ENCODE results near the gene LRP3.

The LRP3 gene

DNA sequence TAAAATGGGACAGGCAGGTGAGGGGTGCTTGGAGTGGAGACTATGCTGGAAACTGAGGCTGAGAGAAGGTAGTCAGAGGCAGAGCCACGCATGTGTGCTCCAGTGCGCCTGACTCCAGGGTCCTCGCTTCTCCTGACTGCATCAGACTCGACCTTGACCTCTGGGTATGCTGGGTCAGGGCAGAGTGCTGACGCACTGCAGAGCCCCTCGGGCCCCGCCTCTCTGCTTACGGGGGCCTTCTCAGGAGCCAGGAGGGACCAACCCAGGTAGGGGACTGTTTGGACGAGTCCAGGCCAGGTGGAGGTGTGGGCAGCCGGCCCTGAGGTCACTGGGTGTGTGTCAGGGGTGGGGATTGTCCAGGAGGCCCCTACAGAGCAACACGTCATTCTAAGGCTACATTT is 54.4 kb downstream of the LRP3 start:
- H3K36me3 ChIP-seq (ENCODE audit: control insufficient read depth in 2 of 2, insufficient read depth in 2 of 2, low read length in 2 of 2): no peaks in the 10 kb centered on the region
- H3K9me3 ChIP-seq (ENCODE audit: control insufficient read depth in 2 of 2, low read length in 2 of 2): peaks cover 2% of the 10 kb centered on the region in 2 donors
- no peak overlapping the region for H3K4me3 ChIP-seq (ENCODE audit: low read length in 2 of 2)
- no peak overlapping the region for H3K9ac ChIP-seq (ENCODE audit: low read length in 2 of 2)
- no peaks in the 10 kb centered on the region for H3K4me1 ChIP-seq (ENCODE audit: control insufficient read depth, insufficient read depth, low read length)
- peaks cover 2 to 5% of the 10 kb centered on the region in 2 donors for H3K27me3 ChIP-seq (ENCODE audit: control insufficient read depth in 1 of 2, insufficient read depth in 2 of 2, low read length in 2 of 2)
- no peak overlapping the region for H3K27ac ChIP-seq (ENCODE audit: low read length)

DNA sequence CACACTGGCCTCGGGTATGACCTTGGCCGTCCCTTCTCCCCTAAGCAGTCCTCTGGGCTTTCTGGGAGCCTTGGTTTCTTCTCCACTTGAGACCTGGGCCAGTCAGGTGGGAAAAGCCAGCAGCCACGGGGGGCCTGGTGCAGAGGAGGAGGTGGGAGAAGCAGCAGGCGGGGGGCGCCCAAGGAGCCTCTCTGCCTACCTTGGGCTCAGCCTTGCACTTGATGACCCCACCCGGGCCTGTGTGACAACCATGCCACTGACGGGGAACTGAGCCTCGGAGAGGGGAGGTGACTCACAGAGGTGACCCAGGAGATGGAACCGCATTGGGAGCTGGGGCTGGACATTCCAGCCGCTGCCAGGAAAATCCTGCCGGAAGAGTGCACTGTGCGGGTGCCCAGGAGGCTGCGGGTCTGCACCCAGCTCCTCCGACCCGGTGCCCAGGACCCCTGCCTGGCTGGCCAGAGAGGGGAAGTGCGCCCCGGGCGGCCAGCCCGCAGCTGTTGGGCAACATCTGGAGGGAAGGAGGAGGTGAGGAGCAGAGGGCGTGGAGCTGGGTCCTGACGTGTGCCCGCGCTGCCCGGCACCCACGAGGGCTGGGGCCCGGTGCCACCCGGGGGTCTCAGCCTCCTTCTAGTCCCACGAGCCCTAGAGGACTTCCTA is 55.0 kb downstream of the LRP3 start:
- Histone ChIP-seq H3K9me3 (ENCODE audit: control insufficient read depth in 2 of 2, low read length in 2 of 2) (peaks cover 2% of the 10 kb centered on the region in 2 donors), H3K36me3 (ENCODE audit: control insufficient read depth in 2 of 2, insufficient read depth in 2 of 2, low read length in 2 of 2) (no peaks in the 10 kb centered on the region), H3K27me3 (ENCODE audit: control insufficient read depth in 1 of 2, insufficient read depth in 2 of 2, low read length in 2 of 2) (peaks cover 2 to 11% of the 10 kb centered on the region in 2 donors), H3K4me1 (ENCODE audit: control insufficient read depth, insufficient read depth, low read length) (no peaks in the 10 kb centered on the region), H3K9ac (ENCODE audit: low read length in 2 of 2) (no peak overlapping the region), H3K4me3 (ENCODE audit: low read length in 2 of 2) (no peak overlapping the region), H3K27ac (ENCODE audit: low read length) (no peak overlapping the region)

DNA sequence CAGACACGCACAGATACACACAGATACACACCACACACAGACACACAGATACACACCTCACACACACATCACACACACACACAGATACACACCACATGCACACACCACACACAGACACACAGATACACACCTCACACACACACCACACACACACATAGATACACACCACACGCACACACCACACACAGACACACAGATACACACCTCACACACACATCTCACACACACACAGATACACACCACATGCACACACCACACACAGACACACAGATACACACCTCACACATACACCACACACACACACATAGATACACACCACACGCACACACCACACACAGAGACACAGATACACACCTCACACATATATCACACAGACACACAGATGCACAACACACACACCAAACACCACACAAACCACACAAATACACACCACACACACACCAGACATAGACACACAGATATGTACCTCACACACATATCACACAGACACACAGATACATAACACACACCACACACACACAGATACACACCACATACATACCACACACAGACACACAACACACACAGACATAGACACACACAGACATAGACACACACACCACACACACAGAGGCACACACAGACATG is 55.7 kb downstream of the LRP3 start:
- H3K4me1 ChIP-seq (ENCODE audit: control insufficient read depth, insufficient read depth, low read length): no peaks in the 10 kb centered on the region
- no peak overlapping the region for H3K27ac ChIP-seq (ENCODE audit: low read length)
- H3K36me3 ChIP-seq (ENCODE audit: control insufficient read depth in 2 of 2, insufficient read depth in 2 of 2, low read length in 2 of 2): no peaks in the 10 kb centered on the region
- peaks cover 2 to 17% of the 10 kb centered on the region in 2 donors for H3K27me3 ChIP-seq (ENCODE audit: control insufficient read depth in 1 of 2, insufficient read depth in 2 of 2, low read length in 2 of 2)
- peaks cover 2% of the 10 kb centered on the region in 2 donors for H3K9me3 ChIP-seq (ENCODE audit: control insufficient read depth in 2 of 2, low read length in 2 of 2)
- no peak overlapping the region for H3K4me3 ChIP-seq (ENCODE audit: low read length in 2 of 2)
- H3K9ac ChIP-seq (ENCODE audit: low read length in 2 of 2): no peak overlapping the region

DNA sequence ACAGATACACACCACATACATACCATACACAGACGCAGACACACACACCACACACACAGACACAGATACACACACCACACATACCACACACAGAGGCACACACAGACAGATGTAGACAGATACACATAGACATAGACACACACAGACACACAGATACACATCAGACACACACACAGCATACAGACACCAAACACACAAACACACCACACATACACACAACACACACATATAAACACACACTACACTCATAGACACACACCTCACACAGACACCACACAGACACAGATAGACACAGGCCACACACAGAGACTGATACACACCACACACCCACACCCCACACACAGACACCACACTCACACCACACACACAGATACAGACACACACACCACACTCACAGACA is 56.4 kb downstream of the LRP3 start:
- Histone ChIP-seq H3K36me3 (ENCODE audit: control insufficient read depth in 2 of 2, insufficient read depth in 2 of 2, low read length in 2 of 2) (no peaks in the 10 kb centered on the region), H3K27ac (ENCODE audit: low read length) (no peak overlapping the region), H3K9ac (ENCODE audit: low read length in 2 of 2) (no peak overlapping the region), H3K27me3 (ENCODE audit: control insufficient read depth in 1 of 2, insufficient read depth in 2 of 2, low read length in 2 of 2) (peaks cover 2 to 20% of the 10 kb centered on the region in 2 donors), H3K9me3 (ENCODE audit: control insufficient read depth in 2 of 2, low read length in 2 of 2) (peaks cover 2% of the 10 kb centered on the region in 2 donors), H3K4me1 (ENCODE audit: control insufficient read depth, insufficient read depth, low read length) (no peaks in the 10 kb centered on the region), H3K4me3 (ENCODE audit: low read length in 2 of 2) (no peak overlapping the region)

DNA sequence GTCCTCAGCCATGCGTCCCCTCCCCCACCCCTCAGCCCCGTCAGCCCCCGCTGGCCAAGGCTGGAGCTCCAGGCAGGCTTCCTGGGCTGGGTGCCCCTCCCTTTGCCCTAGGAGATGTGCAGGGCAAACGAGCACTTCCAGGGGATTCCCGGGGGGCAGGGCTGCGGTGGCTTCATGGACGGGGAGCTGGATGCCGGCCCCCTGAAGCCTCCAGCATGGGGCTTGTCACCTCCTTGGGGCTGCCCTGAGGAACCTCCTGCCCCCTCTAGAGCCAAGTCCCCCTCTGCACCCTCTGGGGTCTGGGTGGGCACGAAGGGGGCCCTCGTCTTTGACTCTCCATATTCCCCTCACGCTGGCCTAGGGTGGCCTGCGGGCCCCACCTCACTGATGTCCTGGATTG is 56.9 kb downstream of the LRP3 start:
- H3K9ac ChIP-seq (ENCODE audit: low read length in 2 of 2): no peak overlapping the region
- no peaks in the 10 kb centered on the region for H3K9me3 ChIP-seq (ENCODE audit: control insufficient read depth in 2 of 2, low read length in 2 of 2)
- H3K27ac ChIP-seq (ENCODE audit: low read length): no peak overlapping the region
- no peak overlapping the region for H3K4me3 ChIP-seq (ENCODE audit: low read length in 2 of 2)
- peaks cover 2 to 20% of the 10 kb centered on the region in 2 donors for H3K27me3 ChIP-seq (ENCODE audit: control insufficient read depth in 1 of 2, insufficient read depth in 2 of 2, low read length in 2 of 2)
- no peaks in the 10 kb centered on the region for H3K36me3 ChIP-seq (ENCODE audit: control insufficient read depth in 2 of 2, insufficient read depth in 2 of 2, low read length in 2 of 2)
- H3K4me1 ChIP-seq (ENCODE audit: control insufficient read depth, insufficient read depth, low read length): no peaks in the 10 kb centered on the region

DNA sequence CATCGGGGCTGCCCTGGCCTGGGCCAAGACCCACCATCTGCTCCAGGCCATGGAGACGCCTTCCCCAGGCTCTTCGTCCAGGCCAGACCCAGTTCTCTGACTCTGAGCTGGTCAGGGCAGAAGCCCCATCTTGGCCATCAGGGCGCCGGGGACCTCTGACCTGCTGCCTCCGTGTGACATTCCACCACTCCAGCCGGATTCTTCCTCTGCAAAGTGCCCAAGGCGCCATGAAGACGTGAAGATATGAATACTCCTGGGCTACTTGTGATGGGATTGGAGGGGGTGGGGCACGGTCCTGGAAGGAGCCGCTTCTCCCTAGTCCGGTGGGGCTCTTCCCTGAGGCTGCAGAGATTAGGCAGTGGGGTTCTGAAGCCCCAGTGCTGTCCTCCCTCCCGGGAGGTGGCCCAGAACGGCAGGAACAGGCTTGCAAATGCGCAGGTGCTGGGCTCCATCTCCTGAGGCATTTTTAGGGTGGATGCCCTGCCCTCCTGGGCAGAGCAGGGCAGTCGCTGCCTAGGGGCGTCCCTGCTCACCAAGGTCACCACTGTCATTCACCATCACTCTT is 57.5 kb downstream of the LRP3 start:
- no peaks in the 10 kb centered on the region for H3K9me3 ChIP-seq (ENCODE audit: control insufficient read depth in 2 of 2, low read length in 2 of 2)
- H3K36me3 ChIP-seq (ENCODE audit: control insufficient read depth in 2 of 2, insufficient read depth in 2 of 2, low read length in 2 of 2): no peaks in the 10 kb centered on the region
- H3K27ac ChIP-seq (ENCODE audit: low read length): no peak overlapping the region
- peaks cover 2 to 20% of the 10 kb centered on the region in 2 donors for H3K27me3 ChIP-seq (ENCODE audit: control insufficient read depth in 1 of 2, insufficient read depth in 2 of 2, low read length in 2 of 2)
- H3K4me3 ChIP-seq (ENCODE audit: low read length in 2 of 2): no peak overlapping the region
- no peak overlapping the region for H3K9ac ChIP-seq (ENCODE audit: low read length in 2 of 2)
- no peaks in the 10 kb centered on the region for H3K4me1 ChIP-seq (ENCODE audit: control insufficient read depth, insufficient read depth, low read length)

DNA sequence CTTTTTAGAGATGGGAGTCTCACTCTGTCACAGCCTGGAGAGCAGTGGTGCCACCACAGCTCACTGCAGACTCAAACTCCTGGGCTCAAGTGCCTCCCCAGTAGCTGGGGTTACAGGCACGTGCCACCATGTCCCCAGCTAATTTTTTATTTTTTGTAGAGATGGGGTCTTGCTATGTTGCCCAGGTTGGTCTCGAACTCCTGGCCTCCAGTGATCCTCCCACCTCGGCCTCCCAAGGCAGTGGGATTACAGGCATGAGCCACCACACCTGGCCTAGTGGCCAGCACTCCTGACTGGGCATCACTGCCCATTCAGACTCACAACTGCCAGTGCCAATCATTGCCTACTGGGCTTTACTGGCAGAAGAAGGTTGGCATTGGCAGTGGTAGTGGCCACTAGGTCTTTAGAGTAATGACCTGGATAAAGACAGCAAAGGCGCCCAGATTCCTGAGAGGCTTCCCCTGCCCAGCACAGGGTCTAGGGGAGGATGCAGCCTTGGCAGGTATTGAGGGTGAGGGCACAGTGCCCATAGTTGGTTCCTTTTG is 58.4 kb downstream of the LRP3 start:
- Histone ChIP-seq H3K4me1 (ENCODE audit: control insufficient read depth, insufficient read depth, low read length) (no peaks in the 10 kb centered on the region), H3K9me3 (ENCODE audit: control insufficient read depth in 2 of 2, low read length in 2 of 2) (no peaks in the 10 kb centered on the region), H3K27ac (ENCODE audit: low read length) (no peak overlapping the region), H3K36me3 (ENCODE audit: control insufficient read depth in 2 of 2, insufficient read depth in 2 of 2, low read length in 2 of 2) (no peaks in the 10 kb centered on the region), H3K4me3 (ENCODE audit: low read length in 2 of 2) (no peak overlapping the region), H3K27me3 (ENCODE audit: control insufficient read depth in 1 of 2, insufficient read depth in 2 of 2, low read length in 2 of 2) (peaks cover 2 to 20% of the 10 kb centered on the region in 2 donors), H3K9ac (ENCODE audit: low read length in 2 of 2) (no peak overlapping the region)

DNA sequence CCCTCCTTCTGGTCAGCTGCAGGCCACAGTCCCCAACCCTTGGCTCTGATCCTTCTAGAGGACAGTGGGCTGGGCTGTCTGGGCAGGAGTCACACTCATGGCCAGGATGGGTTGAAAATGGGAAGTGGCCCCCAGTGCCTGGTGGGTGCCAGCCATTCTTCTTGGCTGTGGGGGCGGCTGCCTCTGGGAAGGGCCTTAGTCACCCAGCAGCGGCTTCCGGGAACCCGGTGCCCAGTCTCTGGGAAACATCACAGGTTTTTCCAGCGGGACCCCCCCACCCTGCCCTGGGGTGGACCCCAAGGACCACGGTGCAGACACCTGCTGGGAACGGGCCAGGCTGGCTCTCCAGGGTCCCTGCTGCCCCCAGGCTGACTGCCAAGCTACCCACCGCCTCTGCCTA is 58.8 kb downstream of the LRP3 start:
- Histone ChIP-seq H3K9ac (ENCODE audit: low read length in 2 of 2) (no peak overlapping the region), H3K9me3 (ENCODE audit: control insufficient read depth in 2 of 2, low read length in 2 of 2) (no peaks in the 10 kb centered on the region), H3K27me3 (ENCODE audit: control insufficient read depth in 1 of 2, insufficient read depth in 2 of 2, low read length in 2 of 2) (peaks cover 2 to 20% of the 10 kb centered on the region in 2 donors), H3K4me3 (ENCODE audit: low read length in 2 of 2) (no peak overlapping the region), H3K4me1 (ENCODE audit: control insufficient read depth, insufficient read depth, low read length) (no peaks in the 10 kb centered on the region), H3K36me3 (ENCODE audit: control insufficient read depth in 2 of 2, insufficient read depth in 2 of 2, low read length in 2 of 2) (no peaks in the 10 kb centered on the region), H3K27ac (ENCODE audit: low read length) (no peak overlapping the region)

DNA sequence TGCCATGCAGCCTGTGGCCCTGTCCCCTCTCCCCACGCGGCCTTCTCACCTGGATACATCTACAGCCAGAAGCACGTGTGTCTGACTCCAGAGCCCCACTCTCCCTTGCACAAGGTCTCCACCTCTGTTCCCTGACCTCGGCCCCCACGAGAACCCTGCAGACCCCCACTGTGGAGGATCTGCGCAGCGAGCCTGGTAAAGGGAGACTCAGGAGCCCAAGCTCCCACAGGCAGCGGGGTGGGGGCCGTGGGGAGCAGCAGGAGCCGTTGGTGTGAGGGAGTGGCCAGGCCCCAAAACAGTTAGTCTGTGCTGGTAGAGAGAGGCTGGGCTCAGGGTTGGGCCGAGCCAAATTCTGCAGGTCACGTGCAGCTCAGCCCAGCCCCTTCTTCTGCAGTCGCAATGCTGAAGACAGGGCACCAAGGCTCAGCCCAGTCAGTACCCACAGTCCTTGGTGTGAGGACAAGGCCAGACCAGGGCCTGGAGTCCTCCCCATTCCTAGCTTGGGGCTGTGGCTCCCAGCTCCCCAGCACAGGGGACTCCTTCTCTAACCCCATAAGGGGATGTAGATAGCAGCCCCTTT is 60.2 kb downstream of the LRP3 start:
- no peaks in the 10 kb centered on the region for H3K9me3 ChIP-seq (ENCODE audit: control insufficient read depth in 2 of 2, low read length in 2 of 2)

DNA sequence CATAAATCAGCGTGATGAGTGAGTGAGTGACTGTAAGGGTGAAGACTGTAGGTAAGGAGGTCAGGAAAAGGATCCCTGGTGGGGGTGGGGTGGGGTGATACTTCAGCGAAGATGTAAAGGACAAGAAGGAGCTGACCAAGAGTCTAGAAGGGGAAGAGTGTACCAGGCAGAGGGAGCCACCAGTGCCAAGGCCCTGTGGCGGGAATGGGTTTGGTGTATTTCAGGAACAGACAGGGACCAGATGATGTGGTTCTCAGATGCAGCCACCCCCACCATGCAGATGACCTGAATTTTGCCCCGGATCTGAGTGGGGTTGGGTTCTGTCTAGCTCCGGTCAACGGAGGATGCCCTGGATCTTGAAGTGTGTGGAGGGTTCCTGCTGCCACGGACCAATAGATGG is 61.7 kb downstream of the LRP3 start:
- H3K4me3 ChIP-seq (ENCODE audit: low read length in 2 of 2): no peak overlapping the region
- H3K27me3 ChIP-seq (ENCODE audit: control insufficient read depth in 1 of 2, insufficient read depth in 2 of 2, low read length in 2 of 2): peaks cover 2 to 20% of the 10 kb centered on the region in 2 donors
- H3K4me1 ChIP-seq (ENCODE audit: control insufficient read depth, insufficient read depth, low read length): no peaks in the 10 kb centered on the region
- no peak overlapping the region for H3K9ac ChIP-seq (ENCODE audit: low read length in 2 of 2)
- H3K27ac ChIP-seq (ENCODE audit: low read length): no peak overlapping the region
- H3K36me3 ChIP-seq (ENCODE audit: control insufficient read depth in 2 of 2, insufficient read depth in 2 of 2, low read length in 2 of 2): no peaks in the 10 kb centered on the region
- H3K9me3 ChIP-seq (ENCODE audit: control insufficient read depth in 2 of 2, low read length in 2 of 2): no peaks in the 10 kb centered on the region

More for the DNA sequence above, 60.2 kb downstream of the LRP3 start:
- Histone ChIP-seq H3K9ac (ENCODE audit: low read length in 2 of 2) (no peak overlapping the region), H3K27me3 (ENCODE audit: control insufficient read depth in 1 of 2, insufficient read depth in 2 of 2, low read length in 2 of 2) (peaks cover 2 to 20% of the 10 kb centered on the region in 2 donors), H3K36me3 (ENCODE audit: control insufficient read depth in 2 of 2, insufficient read depth in 2 of 2, low read length in 2 of 2) (no peaks in the 10 kb centered on the region), H3K27ac (ENCODE audit: low read length) (no peak overlapping the region), H3K4me3 (ENCODE audit: low read length in 2 of 2) (no peak overlapping the region), H3K4me1 (ENCODE audit: control insufficient read depth, insufficient read depth, low read length) (no peaks in the 10 kb centered on the region)
